Nephron (organoid): ENCODE measurements around the gene GPR84.
A peak's percentile ranks its signal among the peaks of the same experiment; 100 is the strongest.

Experiments used
- H3K27ac Mint-ChIP-seq, 3 experiments: 2 replicates each; pipeline ENCODE4 v1.8.0; 2020; ENCODE audit warnings: mixed read lengths in 3 of 3, mild to moderate bottlenecking in 2 of 3, moderate library complexity in 1 of 3
- H3K27me3 Mint-ChIP-seq: 2 replicates; pipeline ENCODE4 v1.8.0; 2021; ENCODE audit warnings: low read depth, mild to moderate bottlenecking, moderate library complexity, mixed read lengths
- H3K36me3 Mint-ChIP-seq: 2 replicates; pipeline ENCODE4 v1.8.0; 2020; ENCODE audit warnings: low read depth, mixed read lengths
- H3K4me1 Mint-ChIP-seq: 2 replicates; pipeline ENCODE4 v1.8.0; 2020; ENCODE audit warnings: mixed read lengths
- H3K4me3 Mint-ChIP-seq, 3 experiments: 2 replicates each; pipeline ENCODE4 v1.8.0; 2020; ENCODE audit warnings: mild to moderate bottlenecking in 3 of 3, mixed read lengths in 3 of 3, moderate library complexity in 2 of 3
- H3K9me3 Mint-ChIP-seq: 2 replicates; pipeline ENCODE4 v1.8.0; 2020; ENCODE audit warnings: mixed read lengths
- CTCF ChIP-seq, 3 experiments: fragments of 200-600 bp; sonication (generic); IDR thresholded peaks; one replicate each; pipeline ENCODE4 v1.5.0; 2021; ENCODE audit warnings: antibody characterized with exemption in 3 of 3; ENCODE audit not compliant: unreplicated experiment in 3 of 3

GPR84 gene

GRCh38 chr12:54364413-54364812, at the start of gene GPR84:
Gene GPR84 (minus strand): TSS chr12:54364486. CDS start chr12:54363851, 635 bp downstream.
- no peaks in the 10 kb centered on the region for H3K27me3 Mint-ChIP-seq
- no peaks in the 10 kb centered on the region for H3K9me3 Mint-ChIP-seq
- no peaks in the 10 kb centered on the region for H3K36me3 Mint-ChIP-seq
- no peak within 1 kb of the TSS for H3K4me3 Mint-ChIP-seq
- H3K4me1 Mint-ChIP-seq: peaks cover 36% of the 10 kb centered on the region
- no peak for TF ChIP-seq CTCF (IDR thresholded peaks at IDR 0.05; ENCODE audit: unreplicated experiment in 3 of 3)
- peak within 1 kb of the TSS in 2 of 3 experiments; percentile 4 to 14 for H3K27ac Mint-ChIP-seq

GRCh38 chr12:54413284-54414190, 49.3 kb upstream of the GPR84 start:
- Mint-ChIP-seq H3K36me3 (peaks cover 9% of the 10 kb centered on the region), H3K4me1 (peaks cover 45% of the 10 kb centered on the region), H3K27me3 (no peaks in the 10 kb centered on the region), H3K27ac (peak overlapping the region in 1 of 3 experiments; percentile 10), H3K9me3 (no peaks in the 10 kb centered on the region), H3K4me3 (no peak overlapping the region)
- TF ChIP-seq CTCF (IDR thresholded peaks at IDR 0.05; ENCODE audit: unreplicated experiment in 3 of 3): no peak

GRCh38 chr12:54412786-54413185, 48.5 kb upstream of the GPR84 start:
- Mint-ChIP-seq H3K27me3 (no peaks in the 10 kb centered on the region), H3K9me3 (no peaks in the 10 kb centered on the region), H3K27ac (peak overlapping the region in 1 of 3 experiments; percentile 10), H3K4me1 (peaks cover 42% of the 10 kb centered on the region), H3K36me3 (peaks cover 13% of the 10 kb centered on the region), H3K4me3 (no peak overlapping the region)
- no peak for TF ChIP-seq CTCF (IDR thresholded peaks at IDR 0.05; ENCODE audit: unreplicated experiment in 3 of 3)

GRCh38 chr12:54412348-54412747, 48.1 kb upstream of the GPR84 start:
- Mint-ChIP-seq H3K36me3 (peaks cover 15% of the 10 kb centered on the region), H3K4me3 (no peak overlapping the region), H3K9me3 (no peaks in the 10 kb centered on the region), H3K27me3 (no peaks in the 10 kb centered on the region), H3K27ac (peak overlapping the region in 1 of 3 experiments; percentile 10), H3K4me1 (peaks cover 38% of the 10 kb centered on the region)
- TF ChIP-seq CTCF (IDR thresholded peaks at IDR 0.05; ENCODE audit: unreplicated experiment in 3 of 3): no peak

GRCh38 chr12:54411391-54412241, 47.3 kb upstream of the GPR84 start:
- no peaks in the 10 kb centered on the region for H3K27me3 Mint-ChIP-seq
- H3K36me3 Mint-ChIP-seq: peaks cover 23% of the 10 kb centered on the region
- H3K4me1 Mint-ChIP-seq: peaks cover 33% of the 10 kb centered on the region
- no peaks in the 10 kb centered on the region for H3K9me3 Mint-ChIP-seq
- TF ChIP-seq CTCF (IDR thresholded peaks at IDR 0.05; ENCODE audit: unreplicated experiment in 3 of 3): no peak
- peak overlapping the region in 1 of 3 experiments; percentile 4 for H3K4me3 Mint-ChIP-seq
- H3K27ac Mint-ChIP-seq: no peak overlapping the region
